ENCODE data around the gene TRMT44. TPM values are rescaled to one million over a fixed set of nuclear protein-coding genes. Genes with fewer than 3 reads are reported as not detected.

The TRMT44 gene
- total RNA-seq, 1 experiment from 2014 or later, result 25.8 TPM

GRCh38 chr4:8477095-8477635, 36.6 kb downstream of the TRMT44 start:
- no TSS peak for BruUV-seq (replicated peaks)

GRCh38 chr4:8477676-8478075, 37.1 kb downstream of the TRMT44 start:
- DNase-seq (ENCODE audit: low read depth, low spot score) (no peak), ATAC-seq (no peak; the same call in 1 of the 2 replicates)
- ChIA-PET POLR2A (no interaction called here), RAD21 (ENCODE audit: low non-redundant PET in 1 of 2, low total read pairs in 2 of 2, uncharacterized antibody in 2 of 2, unreplicated experiment in 2 of 2) (no interaction called here), CTCF (no interaction called here)
- intact Hi-C loops (cut with micrococcal nuclease), result no loop called here
- H3K4me3 ChIP-seq (replicated peaks in 1 of 2; ENCODE audit: low read depth in 1 of 2, low read length in 2 of 2), result no peak overlapping the region
- H3K36me3 ChIP-seq (ENCODE audit: control insufficient read depth in 1 of 2, insufficient read depth in 2 of 2, low read length in 2 of 2), result peaks cover 0 to 8% of the 10 kb centered on the region in 2 experiments; a peak in 2 of 4 replicates
- H3K79me2 ChIP-seq (ENCODE audit: insufficient read depth, low read length), result no peaks in the 10 kb centered on the region
- H3K27ac ChIP-seq (ENCODE audit: low read depth, low read length), result no peak overlapping the region
- H3K4me2 ChIP-seq (ENCODE audit: low read length), result no peak overlapping the region
- TF ChIP-seq EZH2phosphoT487 (IDR thresholded peaks at IDR 0.05; ENCODE audit: borderline replicate concordance) (no peak), CBX3 (IDR thresholded peaks at IDR 0.05; ENCODE audit: low read depth) (no peak), FOSL1 (IDR thresholded peaks at IDR 0.05; ENCODE audit: low read depth) (no peak), EZH2 (IDR thresholded peaks at IDR 0.05) (no peak), JUND (IDR thresholded peaks at IDR 0.05) (no peak), POLR2A (IDR thresholded peaks at IDR 0.05; ENCODE audit: borderline replicate concordance, extremely low read depth, insufficient read depth, insufficient read length) (no peak)
- H3K27me3 ChIP-seq (ENCODE audit: insufficient read depth, low read length), result no peaks in the 10 kb centered on the region
- H4K20me1 ChIP-seq (ENCODE audit: insufficient read depth), result no peaks in the 10 kb centered on the region
- no peaks in the 10 kb centered on the region for H3K9me2 ChIP-seq (ENCODE audit: insufficient read depth)
- H2AFZ ChIP-seq (ENCODE audit: low read depth, low read length, poor library complexity, severe bottlenecking), result no peak overlapping the region
- no TSS peak for BruUV-seq (replicated peaks)
- no peak overlapping the region for H3K9ac ChIP-seq (ENCODE audit: low read length)
- no peaks in the 10 kb centered on the region for H3K4me1 ChIP-seq (ENCODE audit: control insufficient read depth in 1 of 2, insufficient read depth in 2 of 2, low read length in 2 of 2)
- no peaks in the 10 kb centered on the region for H3K9me3 ChIP-seq (ENCODE audit: control insufficient read depth in 1 of 2, insufficient read depth in 1 of 2, low read depth in 1 of 2, low read length in 2 of 2)

More at GRCh38 chr4:8477095-8477635, 36.6 kb downstream of the TRMT44 start:
- DNase-seq (ENCODE audit: low read depth, low spot score), result no peak
- intact Hi-C loops (cut with micrococcal nuclease), result no loop called here
- POLR2A ChIA-PET, result no interaction called here
- ATAC-seq, result no peak
- H4K20me1 ChIP-seq (ENCODE audit: insufficient read depth), result no peaks in the 10 kb centered on the region
- no peak for TF ChIP-seq ZBTB33 (IDR thresholded peaks at IDR 0.05; ENCODE audit: extremely low read depth, insufficient replicate concordance, low read length)
- TF ChIP-seq POLR2AphosphoS5 (IDR thresholded peaks at IDR 0.05; ENCODE audit: low read depth, low read length), result no peak
- TF ChIP-seq ELF1 (IDR thresholded peaks at IDR 0.05; ENCODE audit: borderline replicate concordance, low read depth), result no peak
- H3K9me3 ChIP-seq (ENCODE audit: control insufficient read depth in 1 of 2, insufficient read depth in 1 of 2, low read depth in 1 of 2, low read length in 2 of 2), result no peaks in the 10 kb centered on the region
- H2AFZ ChIP-seq (ENCODE audit: low read depth, low read length, poor library complexity, severe bottlenecking), result no peak overlapping the region
- no peak overlapping the region for H3K4me2 ChIP-seq (ENCODE audit: low read length)
- CTCF ChIA-PET, result no interaction called here
- H3K9me2 ChIP-seq (ENCODE audit: insufficient read depth), result no peaks in the 10 kb centered on the region
- H3K79me2 ChIP-seq (ENCODE audit: insufficient read depth, low read length), result no peaks in the 10 kb centered on the region
- H3K27ac ChIP-seq (ENCODE audit: low read depth, low read length), result no peak overlapping the region
- H3K4me1 ChIP-seq (ENCODE audit: control insufficient read depth in 1 of 2, insufficient read depth in 2 of 2, low read length in 2 of 2), result no peaks in the 10 kb centered on the region
- peaks cover 0 to 8% of the 10 kb centered on the region in 2 experiments; a peak in 2 of 4 replicates for H3K36me3 ChIP-seq (ENCODE audit: control insufficient read depth in 1 of 2, insufficient read depth in 2 of 2, low read length in 2 of 2)
- H3K9ac ChIP-seq (ENCODE audit: low read length), result no peak overlapping the region
- no peaks in the 10 kb centered on the region for H3K27me3 ChIP-seq (ENCODE audit: insufficient read depth, low read length)
- RAD21 ChIA-PET (ENCODE audit: low non-redundant PET in 1 of 2, low total read pairs in 2 of 2, uncharacterized antibody in 2 of 2, unreplicated experiment in 2 of 2), result no interaction called here
- no peak overlapping the region for H3K4me3 ChIP-seq (replicated peaks in 1 of 2; ENCODE audit: low read depth in 1 of 2, low read length in 2 of 2)
